ENCODE data around the gene RNF227.

The RNF227 gene

DNA sequence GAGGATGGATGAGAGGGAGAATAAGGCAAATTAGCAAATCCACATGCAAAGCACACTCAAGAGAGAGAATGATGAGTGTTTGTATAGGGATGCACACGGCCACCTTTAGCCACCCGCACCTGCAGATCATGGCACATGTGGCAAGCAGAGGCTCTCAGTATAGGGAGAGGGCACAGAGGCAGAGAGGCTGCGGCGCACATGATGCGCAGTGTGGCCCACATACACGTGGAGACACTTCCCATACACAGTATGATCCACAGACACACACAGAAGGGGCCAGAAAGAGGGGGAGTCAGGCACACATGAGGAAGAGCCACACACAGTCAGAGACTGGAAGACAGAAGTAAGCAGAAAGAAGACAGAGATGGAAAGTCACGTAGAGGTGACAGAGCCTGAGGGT lies 34.0 kb downstream of the RNF227 start:
- H3K36me3 ChIP-seq, result peaks cover 24% of the 10 kb centered on the region
- no peak for TF ChIP-seq CTCF (IDR thresholded peaks at IDR 0.05; ENCODE audit: low read depth, low read length)

GRCh38 chr17:7881276-7882054 lies 34.6 kb downstream of the RNF227 start:
- Histone ChIP-seq H3K9me3 (ENCODE audit: severe bottlenecking) (no peaks in the 10 kb centered on the region), H3K4me3 (ENCODE audit: low read depth, low read length) (no peak overlapping the region), H3K27ac (no peak overlapping the region), H3K36me3 (peaks cover 30% of the 10 kb centered on the region), H3K27me3 (ENCODE audit: insufficient read depth, low read depth, severe bottlenecking) (no peaks in the 10 kb centered on the region)
- TF ChIP-seq CTCF (IDR thresholded peaks at IDR 0.05; ENCODE audit: low read depth, low read length), result no peak
- no peak for DNase-seq

More for the DNA sequence above, 34.0 kb downstream of the RNF227 start:
- Histone ChIP-seq H3K27me3 (ENCODE audit: insufficient read depth, low read depth, severe bottlenecking) (no peaks in the 10 kb centered on the region), H3K9me3 (ENCODE audit: severe bottlenecking) (no peaks in the 10 kb centered on the region), H3K4me3 (ENCODE audit: low read depth, low read length) (no peak overlapping the region), H3K27ac (no peak overlapping the region)
- no peak for DNase-seq

- no peaks in the 10 kb centered on the region for H3K9me3 ChIP-seq (ENCODE audit: severe bottlenecking)
- H3K4me3 ChIP-seq (ENCODE audit: low read depth, low read length), result no peak overlapping the region
- no peaks in the 10 kb centered on the region for H3K27me3 ChIP-seq (ENCODE audit: insufficient read depth, low read depth, severe bottlenecking)
- DNase-seq, result no peak
- peaks cover 37% of the 10 kb centered on the region for H3K36me3 ChIP-seq
- H3K27ac ChIP-seq, result no peak overlapping the region
- TF ChIP-seq CTCF (IDR thresholded peaks at IDR 0.05; ENCODE audit: low read depth, low read length), result no peak
These were observed 35.8 kb downstream of the RNF227 start for GRCh38 chr17:7880076-7880868.

DNA sequence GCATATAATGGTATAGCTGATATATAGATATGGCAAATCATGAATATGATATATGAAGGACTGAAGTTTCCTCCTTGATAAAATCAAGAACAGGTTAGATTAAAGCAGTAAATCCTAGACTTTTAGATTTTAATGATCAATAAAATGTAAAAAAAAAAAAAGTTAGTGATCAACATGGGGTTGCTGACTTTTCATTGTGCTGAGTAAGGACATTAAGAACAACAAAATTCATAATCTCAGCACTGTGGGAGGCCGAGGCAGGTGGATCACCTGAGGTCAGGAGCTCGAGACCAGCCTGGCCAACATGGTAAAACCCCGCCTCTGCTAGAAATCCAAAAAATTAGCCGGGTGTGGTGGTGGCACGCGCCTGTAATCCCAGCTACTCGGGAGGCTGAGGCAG lies 37.9 kb downstream of the RNF227 start:
- no peak for TF ChIP-seq CTCF (IDR thresholded peaks at IDR 0.05; ENCODE audit: low read depth, low read length)
- no peak for DNase-seq
- H3K27ac ChIP-seq, result no peak overlapping the region
- no peaks in the 10 kb centered on the region for H3K27me3 ChIP-seq (ENCODE audit: insufficient read depth, low read depth, severe bottlenecking)
- no peaks in the 10 kb centered on the region for H3K9me3 ChIP-seq (ENCODE audit: severe bottlenecking)
- H3K4me3 ChIP-seq (ENCODE audit: low read depth, low read length), result no peak overlapping the region
- H3K36me3 ChIP-seq, result peaks cover 41% of the 10 kb centered on the region

- H3K9me3 ChIP-seq (ENCODE audit: severe bottlenecking), result no peaks in the 10 kb centered on the region
- H3K36me3 ChIP-seq, result peaks cover 54% of the 10 kb centered on the region
- H3K27me3 ChIP-seq (ENCODE audit: insufficient read depth, low read depth, severe bottlenecking), result no peaks in the 10 kb centered on the region
- no peak for TF ChIP-seq CTCF (IDR thresholded peaks at IDR 0.05; ENCODE audit: low read depth, low read length)
- no peak overlapping the region for H3K4me3 ChIP-seq (ENCODE audit: low read depth, low read length)
- no peak overlapping the region for H3K27ac ChIP-seq
- no peak for DNase-seq
These were observed 40.2 kb downstream of the RNF227 start for GRCh38 chr17:7875804-7876370.

All from WERI-Rb-1 (cell line).